Gastroesophageal sphincter (tissue), 3 donors: ENCODE results near the gene KCND3.

Experiments
- EP300 ChIP-seq: sonication (generic); formaldehyde crosslinking; IDR thresholded peaks from one replicate; pipeline ENCODE4 v1.6.1; 2017; ENCODE audit warnings: antibody characterized with exemption, mild to moderate bottlenecking
- POLR2A ChIP-seq, 2 donors: fragments of 450-650 bp; IDR thresholded peaks; one replicate each; pipeline ENCODE4 v1.6.1; 2017; ENCODE audit warnings: antibody characterized with exemption in 2 of 2, mild to moderate bottlenecking in 2 of 2, moderate library complexity in 1 of 2
- POLR2AphosphoS5 ChIP-seq: sonication (generic); formaldehyde crosslinking; IDR thresholded peaks from one replicate; pipeline ENCODE4 v1.6.1; 2017; ENCODE audit warnings: antibody characterized with exemption
- TF ChIP-seq, protein P1 (sequence below), 4 experiments: fragments of 200-600 bp in 2 of 4; fragments of 450-650 bp in 2 of 4; sonication (generic) in 1 of 4; IDR thresholded peaks; one replicate each; pipeline ENCODE4 v1.5.1; 2017 to 2019; ENCODE audit warnings: antibody characterized with exemption in 4 of 4, mild to moderate bottlenecking in 2 of 4, moderate library complexity in 2 of 4

DNA sequence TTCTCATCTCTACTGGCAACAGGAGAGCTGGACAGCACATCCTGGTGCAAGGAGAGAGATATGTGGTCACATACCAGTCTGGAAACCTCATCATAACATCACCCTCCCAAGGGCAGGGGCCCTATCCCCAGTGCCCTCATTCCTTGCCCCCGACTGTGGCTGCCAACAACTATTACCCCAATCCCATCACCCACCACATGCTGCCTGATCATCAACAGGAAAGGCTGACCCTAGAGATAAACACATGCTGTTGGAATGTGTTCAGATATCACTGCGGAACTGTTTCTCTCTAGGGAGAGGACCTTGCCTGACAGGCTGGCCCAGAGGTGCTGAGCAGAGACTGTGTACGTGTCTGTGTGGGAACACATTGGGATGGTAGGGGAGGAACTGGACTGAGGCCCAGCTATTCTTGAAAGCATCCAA, 245.8 kb downstream of the KCND3 start:
- TF ChIP-seq, protein P1, sequence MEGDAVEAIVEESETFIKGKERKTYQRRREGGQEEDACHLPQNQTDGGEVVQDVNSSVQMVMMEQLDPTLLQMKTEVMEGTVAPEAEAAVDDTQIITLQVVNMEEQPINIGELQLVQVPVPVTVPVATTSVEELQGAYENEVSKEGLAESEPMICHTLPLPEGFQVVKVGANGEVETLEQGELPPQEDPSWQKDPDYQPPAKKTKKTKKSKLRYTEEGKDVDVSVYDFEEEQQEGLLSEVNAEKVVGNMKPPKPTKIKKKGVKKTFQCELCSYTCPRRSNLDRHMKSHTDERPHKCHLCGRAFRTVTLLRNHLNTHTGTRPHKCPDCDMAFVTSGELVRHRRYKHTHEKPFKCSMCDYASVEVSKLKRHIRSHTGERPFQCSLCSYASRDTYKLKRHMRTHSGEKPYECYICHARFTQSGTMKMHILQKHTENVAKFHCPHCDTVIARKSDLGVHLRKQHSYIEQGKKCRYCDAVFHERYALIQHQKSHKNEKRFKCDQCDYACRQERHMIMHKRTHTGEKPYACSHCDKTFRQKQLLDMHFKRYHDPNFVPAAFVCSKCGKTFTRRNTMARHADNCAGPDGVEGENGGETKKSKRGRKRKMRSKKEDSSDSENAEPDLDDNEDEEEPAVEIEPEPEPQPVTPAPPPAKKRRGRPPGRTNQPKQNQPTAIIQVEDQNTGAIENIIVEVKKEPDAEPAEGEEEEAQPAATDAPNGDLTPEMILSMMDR (IDR thresholded peaks at IDR 0.05) = no peak
- TF ChIP-seq POLR2A (IDR thresholded peaks at IDR 0.05) = no peak
- no peak for TF ChIP-seq EP300
- TF ChIP-seq POLR2AphosphoS5 = no peak
